ENCODE data around the gene PTPRN2. TPM values are rescaled to one million over a fixed set of nuclear protein-coding genes. Genes with fewer than 3 reads are reported as not detected.

Gene PTPRN2
- total RNA-seq, 4 donors from 2014 or later, result 2.0 to 9.5 (median 2.6) TPM

- ATAC-seq (ENCODE audit: low FRiP score) (no peak), DNase-seq (ENCODE audit: low spot score) (no peak)
- TF ChIP-seq, protein P1, sequence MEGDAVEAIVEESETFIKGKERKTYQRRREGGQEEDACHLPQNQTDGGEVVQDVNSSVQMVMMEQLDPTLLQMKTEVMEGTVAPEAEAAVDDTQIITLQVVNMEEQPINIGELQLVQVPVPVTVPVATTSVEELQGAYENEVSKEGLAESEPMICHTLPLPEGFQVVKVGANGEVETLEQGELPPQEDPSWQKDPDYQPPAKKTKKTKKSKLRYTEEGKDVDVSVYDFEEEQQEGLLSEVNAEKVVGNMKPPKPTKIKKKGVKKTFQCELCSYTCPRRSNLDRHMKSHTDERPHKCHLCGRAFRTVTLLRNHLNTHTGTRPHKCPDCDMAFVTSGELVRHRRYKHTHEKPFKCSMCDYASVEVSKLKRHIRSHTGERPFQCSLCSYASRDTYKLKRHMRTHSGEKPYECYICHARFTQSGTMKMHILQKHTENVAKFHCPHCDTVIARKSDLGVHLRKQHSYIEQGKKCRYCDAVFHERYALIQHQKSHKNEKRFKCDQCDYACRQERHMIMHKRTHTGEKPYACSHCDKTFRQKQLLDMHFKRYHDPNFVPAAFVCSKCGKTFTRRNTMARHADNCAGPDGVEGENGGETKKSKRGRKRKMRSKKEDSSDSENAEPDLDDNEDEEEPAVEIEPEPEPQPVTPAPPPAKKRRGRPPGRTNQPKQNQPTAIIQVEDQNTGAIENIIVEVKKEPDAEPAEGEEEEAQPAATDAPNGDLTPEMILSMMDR (IDR thresholded peaks at IDR 0.05), result no peak
Observed at GRCh38 chr7:157584420-157584819, 1003.2 kb downstream of the PTPRN2 start.

DNA sequence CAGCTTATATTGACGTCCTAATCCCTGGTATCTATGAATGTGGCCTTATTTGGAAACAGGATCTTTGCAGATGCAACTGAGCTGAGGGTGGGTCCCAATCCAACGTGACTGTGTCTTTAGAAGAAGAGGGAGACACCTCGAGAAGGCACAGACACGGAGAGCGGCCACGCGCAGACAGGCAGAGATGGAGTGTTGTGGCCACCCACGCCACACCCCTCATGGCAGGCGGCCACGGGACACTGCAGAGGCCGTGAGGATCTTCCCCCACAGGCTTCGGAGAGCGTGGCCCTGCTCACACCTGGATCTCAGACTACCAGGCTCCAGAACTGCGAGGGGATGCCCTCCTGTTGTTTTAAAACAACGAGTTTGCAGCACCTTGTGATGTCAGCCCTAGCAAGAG, 1005.9 kb downstream of the PTPRN2 start:
- TF ChIP-seq, protein P1 (IDR thresholded peaks at IDR 0.05), result no peak
- ATAC-seq (ENCODE audit: low FRiP score) (no peak), DNase-seq (ENCODE audit: low spot score) (no peak)

GRCh38 chr7:157580324-157580723, 1007.3 kb downstream of the PTPRN2 start:
- ATAC-seq (ENCODE audit: low FRiP score), result no peak
- DNase-seq (ENCODE audit: low spot score), result no peak
- TF ChIP-seq, protein P1 (IDR thresholded peaks at IDR 0.05), result no peak

DNA sequence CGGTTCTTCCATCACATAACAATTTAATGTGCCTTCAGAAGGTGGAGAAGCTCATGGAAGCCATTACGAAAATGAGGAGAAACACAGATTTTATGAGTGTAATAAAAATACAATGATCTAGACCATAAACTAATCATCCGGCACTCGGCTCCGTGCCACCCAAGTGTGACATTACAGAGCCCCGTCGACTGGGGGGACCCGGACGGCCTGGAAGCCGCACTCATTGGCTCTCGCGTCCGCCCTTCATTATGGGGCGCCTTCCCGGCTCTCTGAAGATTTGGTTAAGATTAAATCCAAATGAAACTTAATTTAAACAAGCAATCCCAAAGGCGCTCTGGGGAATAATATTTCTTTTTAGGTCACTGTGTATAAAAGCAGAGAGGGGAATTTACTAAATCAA, 1008.2 kb downstream of the PTPRN2 start:
- ATAC-seq (ENCODE audit: low FRiP score) (no peak), DNase-seq (ENCODE audit: low spot score) (no peak)
- TF ChIP-seq, protein P1 (IDR thresholded peaks at IDR 0.05), result no peak

DNA sequence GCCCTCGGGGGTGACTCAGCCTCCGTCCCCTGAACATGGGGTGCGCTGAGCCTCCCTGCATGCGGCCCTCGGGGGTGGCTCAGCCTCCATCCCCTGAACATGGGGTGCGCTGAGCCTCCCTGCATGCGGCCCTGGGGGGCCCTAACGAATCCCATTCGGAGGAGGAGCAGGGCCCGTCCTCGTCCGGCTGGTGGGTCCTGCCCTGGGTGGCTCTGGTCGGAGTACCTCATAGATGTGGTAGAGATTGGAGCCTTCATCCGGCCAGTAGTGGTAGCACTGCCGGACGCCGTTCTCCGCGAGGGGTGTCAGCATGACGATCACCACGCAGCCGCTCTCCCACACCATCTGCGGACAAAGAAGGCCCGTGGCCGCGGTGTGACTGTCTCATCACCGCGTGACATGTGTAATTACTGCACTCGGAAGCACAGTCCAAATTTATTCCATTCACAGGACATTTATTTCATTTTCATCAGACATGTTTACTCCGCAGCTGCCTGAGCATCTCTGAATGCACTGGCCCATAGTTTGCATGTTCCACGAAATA, 1009.8 kb downstream of the PTPRN2 start:
- DNase-seq (ENCODE audit: low spot score), result no peak
- ATAC-seq (ENCODE audit: low FRiP score), result no peak
- TF ChIP-seq, protein P1 (IDR thresholded peaks at IDR 0.05), result no peak

- no peak for ATAC-seq (ENCODE audit: low FRiP score)
- no peak for DNase-seq (ENCODE audit: low spot score)
- TF ChIP-seq, protein P1 (IDR thresholded peaks at IDR 0.05), result no peak
Observed at GRCh38 chr7:157577061-157577460, 1010.6 kb downstream of the PTPRN2 start.

- DNase-seq (ENCODE audit: low spot score) (no peak), ATAC-seq (ENCODE audit: low FRiP score) (no peak)
- TF ChIP-seq, protein P1 (IDR thresholded peaks at IDR 0.05), result no peak
Observed at GRCh38 chr7:157576415-157576814, 1011.2 kb downstream of the PTPRN2 start.

Data from omental fat pad (tissue), 4 donors.